ENCODE data around the gene DSCAML1.
A peak's percentile ranks its signal among the peaks of the same experiment; 100 is the strongest.

DSCAML1 gene

GRCh38 chr11:117720061-117720511 lies 76.9 kb downstream of the DSCAML1 start:
- DNase-seq: no peak

DNA sequence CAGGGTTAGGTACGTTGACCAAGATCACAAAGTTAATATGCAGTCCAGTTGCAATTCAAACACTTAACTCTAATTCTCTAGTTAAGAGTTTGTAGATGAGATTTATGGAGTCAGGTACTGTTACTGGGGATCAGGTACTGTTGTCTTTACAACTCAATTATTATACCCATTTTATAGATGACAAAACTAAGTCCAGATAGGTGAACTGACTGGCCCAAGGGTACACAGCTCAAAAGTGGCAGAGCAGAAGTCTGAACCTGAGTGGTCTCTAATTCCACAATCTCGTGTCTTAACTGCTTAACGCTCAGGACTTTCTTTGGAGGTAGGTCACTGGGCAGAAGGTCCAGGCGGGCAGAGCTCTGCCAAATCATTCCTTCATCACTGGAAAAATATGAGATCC lies 77.5 kb downstream of the DSCAML1 start:
- DNase-seq: no peak

DNA sequence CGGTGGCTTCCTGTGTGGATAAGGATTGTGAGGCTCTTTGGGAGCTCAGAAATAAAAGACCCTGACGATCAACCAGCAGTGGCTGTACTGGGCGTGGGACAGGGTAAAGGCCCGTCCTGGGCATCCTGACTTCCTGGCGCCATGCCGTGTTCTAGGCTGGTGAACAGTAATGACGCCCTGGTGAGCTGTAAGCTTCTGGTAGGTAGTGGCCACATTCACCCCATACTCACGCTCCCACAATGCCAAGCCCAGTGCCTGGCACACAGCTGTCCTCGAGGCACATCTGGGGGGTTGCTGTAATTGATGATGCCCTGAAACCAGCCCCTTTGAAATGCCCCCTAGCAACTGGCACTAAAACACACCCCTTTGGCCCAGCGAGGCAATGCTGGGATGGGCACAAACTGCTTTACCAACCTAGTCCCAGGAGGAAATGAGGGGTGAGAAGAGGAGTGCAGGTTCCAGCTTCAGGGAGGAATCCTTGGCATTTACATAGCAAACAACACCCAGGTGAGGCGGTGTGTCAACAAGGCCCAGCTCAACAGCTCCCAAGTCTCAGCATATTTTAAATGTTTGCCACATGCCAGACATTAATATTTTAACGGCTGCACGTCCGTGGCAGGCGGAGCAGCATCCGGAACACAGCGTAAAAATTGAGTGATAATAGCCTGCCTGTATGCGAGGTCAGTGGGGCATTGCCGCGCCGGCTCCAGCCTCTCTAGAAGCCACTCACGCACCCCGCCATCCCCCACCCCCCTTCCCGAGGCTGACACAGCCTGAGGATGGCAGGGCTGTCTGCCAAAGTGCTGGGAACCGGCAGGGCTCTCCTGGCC lies 79.3 kb downstream of the DSCAML1 start:
- no peak for DNase-seq

DNA sequence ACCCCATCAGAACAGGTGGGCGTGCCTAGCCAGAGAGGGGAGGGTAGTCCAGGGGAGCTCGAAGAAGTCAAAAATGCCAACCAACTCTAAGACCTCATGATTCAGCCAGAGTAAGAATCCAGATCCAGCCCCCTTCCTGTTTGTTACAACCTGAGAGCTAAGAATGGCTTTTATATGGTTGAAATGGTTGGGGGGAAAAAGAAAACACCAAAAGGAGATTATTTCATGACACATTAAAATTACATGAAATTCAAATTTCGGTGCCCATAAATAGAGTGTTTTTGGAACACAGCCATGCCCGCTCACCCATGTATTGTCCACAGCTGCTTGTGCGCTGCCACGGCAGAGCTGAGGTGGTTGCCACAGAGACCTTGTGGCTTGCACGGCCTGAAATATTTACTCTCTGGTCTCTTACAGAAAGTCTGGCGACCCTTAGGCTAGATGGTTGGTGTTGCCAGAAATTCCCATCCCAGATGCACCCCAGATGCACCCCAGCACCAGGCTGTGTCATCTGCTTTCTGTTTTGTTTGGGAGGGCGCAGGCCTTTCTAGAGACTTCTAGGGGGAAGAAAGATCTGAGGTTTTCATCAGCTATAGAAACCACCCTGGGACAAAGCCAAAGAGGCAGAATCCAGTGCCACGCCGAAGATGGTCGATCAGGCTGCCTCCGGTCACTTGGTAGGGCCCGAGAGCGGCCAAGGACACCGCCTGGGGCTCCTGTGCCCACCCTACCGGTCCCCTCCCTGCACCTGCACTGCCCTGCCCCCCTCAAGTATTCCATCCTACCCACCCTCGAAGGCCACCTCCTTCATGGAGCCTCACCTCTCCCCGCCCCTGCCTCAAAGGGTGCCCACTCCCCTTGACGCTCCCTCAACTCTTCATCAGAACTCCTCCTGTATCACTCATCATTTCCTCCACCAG lies 80.2 kb downstream of the DSCAML1 start:
- DNase-seq: no peak

GRCh38 chr11:117715801-117716200 lies 81.2 kb downstream of the DSCAML1 start:
- peak; percentile 6 for DNase-seq

GRCh38 chr11:117713538-117713991 lies 83.5 kb downstream of the DSCAML1 start:
- no peak for DNase-seq

DNA sequence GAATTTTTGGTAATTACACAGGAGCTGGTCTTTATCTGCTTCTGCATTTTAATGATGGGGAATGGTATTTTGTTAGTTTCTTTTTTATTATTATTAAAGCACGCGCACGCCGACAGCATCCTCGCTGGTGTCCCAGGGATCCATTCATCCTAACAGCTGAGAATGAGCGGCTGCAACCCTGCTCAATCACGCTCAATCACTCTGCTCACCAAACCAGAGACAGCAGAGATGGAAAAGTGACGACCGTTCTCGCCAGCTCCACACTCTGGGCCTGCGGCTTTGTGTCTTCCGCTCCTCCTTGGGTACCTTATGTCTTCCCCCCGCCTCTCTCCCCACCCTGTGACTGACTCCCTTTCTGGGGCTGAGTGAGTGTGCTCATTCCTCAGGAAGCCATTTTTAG lies 84.5 kb downstream of the DSCAML1 start:
- no peak for DNase-seq

GRCh38 chr11:117711331-117711730 lies 85.7 kb downstream of the DSCAML1 start:
- DNase-seq: no peak

- DNase-seq: no peak
Measured at GRCh38 chr11:117710211-117710610, 86.8 kb downstream of the DSCAML1 start.

GRCh38 chr11:117706322-117706814 lies 90.6 kb downstream of the DSCAML1 start:
- no peak for DNase-seq

GRCh38 chr11:117705866-117706265 lies 91.2 kb downstream of the DSCAML1 start:
- DNase-seq: no peak

DNA sequence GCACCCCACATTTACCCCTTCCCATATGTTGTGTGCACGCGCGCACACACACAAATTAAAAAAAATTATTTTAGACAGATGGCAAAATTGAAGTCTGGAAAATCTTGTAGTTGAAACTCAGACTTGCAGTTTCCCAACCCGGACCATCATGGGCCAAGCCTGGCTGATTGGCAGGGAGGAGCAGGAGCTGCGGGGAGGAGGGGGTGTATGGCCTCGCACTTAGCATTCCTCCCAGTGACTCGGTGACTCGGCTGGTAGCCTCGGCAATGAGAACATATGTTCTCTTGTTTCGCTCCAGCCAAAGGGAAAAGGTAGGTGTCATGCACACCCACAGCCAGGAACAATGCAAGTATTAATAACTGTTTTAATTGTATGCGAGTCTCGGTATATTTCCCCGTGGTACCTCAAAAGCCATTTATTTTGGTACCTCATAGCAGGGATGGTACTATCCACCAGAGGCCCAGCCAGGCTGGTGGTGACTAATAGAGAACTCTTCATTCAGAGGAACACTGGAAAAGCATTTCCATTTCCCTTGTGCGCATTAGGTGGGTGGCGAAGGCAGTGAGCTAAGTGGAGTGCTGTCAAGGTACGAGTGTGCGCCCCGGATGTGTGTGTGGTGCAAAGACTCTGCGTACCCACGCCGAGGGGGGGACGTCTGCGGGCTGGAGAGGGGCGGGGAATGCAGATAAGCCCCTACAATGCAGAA lies 92.5 kb downstream of the DSCAML1 start:
- DNase-seq: no peak

DNA sequence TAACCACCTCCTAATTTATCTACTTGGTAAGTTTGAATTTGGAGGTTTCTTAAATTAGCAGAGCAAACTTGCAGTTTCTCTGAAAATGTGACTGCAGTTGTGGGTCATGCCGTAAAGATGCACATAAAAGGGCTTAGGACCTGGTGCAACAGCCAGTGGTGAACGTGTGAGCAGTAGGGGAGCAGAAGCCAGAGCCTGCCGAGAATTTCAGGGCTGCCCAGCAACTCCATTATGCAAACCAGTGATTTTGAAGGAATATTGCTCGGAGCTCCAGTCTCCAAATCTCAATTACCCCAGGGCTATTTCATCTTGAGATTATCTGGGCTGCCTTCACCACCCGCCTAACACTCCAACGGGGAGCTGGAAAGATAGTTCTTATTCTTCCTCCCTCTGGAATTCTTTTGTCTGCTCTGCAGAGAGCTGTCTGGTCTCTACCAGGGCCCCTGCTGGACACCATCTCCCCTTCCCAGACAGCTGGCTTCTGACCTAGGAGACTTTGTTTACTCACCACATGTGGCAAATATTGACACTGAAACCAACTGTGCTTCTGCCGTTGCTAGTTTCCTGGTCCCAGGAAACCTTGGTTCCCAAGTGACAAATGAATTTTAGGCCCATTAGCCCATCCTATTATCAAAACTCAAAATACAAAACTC lies 93.9 kb downstream of the DSCAML1 start:
- DNase-seq: no peak

DNA sequence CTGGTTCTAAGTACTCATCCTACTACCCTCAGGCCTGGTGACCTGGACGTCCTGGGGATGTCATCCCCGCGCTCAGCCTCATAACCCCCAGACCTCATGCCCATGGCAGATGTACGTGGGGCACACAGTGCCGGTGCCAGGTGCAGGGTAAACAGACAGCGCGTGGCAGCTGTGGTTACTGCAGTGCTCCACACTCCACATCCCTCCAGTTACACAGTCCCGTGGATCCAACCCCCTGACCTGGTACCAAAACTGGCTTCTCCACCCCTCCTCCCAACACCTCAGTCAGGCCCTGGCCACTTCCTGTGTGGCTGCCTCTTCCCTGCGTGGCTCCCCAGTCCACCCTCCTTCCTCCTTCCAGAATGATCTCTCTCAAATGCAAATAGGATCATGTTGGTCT lies 95.2 kb downstream of the DSCAML1 start:
- no peak for DNase-seq

- DNase-seq: no peak
Measured at GRCh38 chr11:117700551-117700950, 96.5 kb downstream of the DSCAML1 start.

- no peak for DNase-seq
Measured at GRCh38 chr11:117697319-117697718, 99.7 kb downstream of the DSCAML1 start.

DNA sequence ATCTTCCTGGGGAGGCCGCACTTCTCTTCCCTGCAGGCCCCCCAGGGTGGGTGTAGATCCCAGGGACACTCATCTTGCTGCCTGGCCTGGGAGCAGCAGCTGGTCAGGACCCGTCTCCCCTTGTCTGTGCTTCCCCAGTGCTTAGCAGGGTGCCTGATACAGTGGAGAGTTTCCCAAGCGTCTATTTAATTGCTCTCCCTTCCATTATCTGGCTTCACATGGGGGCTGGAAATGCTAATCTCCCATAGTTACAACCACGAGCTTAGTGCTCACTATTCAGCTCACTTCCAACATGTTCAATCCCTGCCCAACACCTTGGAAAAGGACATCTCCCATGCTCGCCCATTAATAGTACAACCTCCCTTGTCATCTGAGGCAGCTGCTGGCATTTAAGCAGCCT lies 100.5 kb downstream of the DSCAML1 start:
- DNase-seq: no peak

DNA sequence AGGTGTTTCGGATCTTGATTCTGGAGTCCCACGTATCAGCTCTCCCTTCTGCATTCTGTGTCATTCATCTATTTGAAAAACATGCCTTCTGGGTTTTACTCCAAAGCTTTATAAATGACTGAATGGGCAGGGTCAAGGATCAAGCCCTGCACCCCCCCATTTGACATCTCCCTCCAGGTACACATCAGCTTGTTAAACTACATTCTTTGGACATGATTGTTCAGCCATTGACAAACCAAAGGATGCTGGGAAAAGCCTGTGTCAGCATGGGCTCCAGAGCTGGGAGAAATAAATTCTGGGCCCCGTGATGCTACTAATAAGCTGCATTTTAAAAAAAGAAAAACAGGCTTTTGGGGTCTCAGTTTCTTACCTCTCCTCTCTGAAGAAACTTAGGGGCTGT lies 103.7 kb downstream of the DSCAML1 start:
- no peak for DNase-seq

- DNase-seq: no peak
Measured at GRCh38 chr11:117691516-117691915, 105.5 kb downstream of the DSCAML1 start.

GRCh38 chr11:117691218-117691514 lies 105.8 kb downstream of the DSCAML1 start:
- no peak for DNase-seq

DNA sequence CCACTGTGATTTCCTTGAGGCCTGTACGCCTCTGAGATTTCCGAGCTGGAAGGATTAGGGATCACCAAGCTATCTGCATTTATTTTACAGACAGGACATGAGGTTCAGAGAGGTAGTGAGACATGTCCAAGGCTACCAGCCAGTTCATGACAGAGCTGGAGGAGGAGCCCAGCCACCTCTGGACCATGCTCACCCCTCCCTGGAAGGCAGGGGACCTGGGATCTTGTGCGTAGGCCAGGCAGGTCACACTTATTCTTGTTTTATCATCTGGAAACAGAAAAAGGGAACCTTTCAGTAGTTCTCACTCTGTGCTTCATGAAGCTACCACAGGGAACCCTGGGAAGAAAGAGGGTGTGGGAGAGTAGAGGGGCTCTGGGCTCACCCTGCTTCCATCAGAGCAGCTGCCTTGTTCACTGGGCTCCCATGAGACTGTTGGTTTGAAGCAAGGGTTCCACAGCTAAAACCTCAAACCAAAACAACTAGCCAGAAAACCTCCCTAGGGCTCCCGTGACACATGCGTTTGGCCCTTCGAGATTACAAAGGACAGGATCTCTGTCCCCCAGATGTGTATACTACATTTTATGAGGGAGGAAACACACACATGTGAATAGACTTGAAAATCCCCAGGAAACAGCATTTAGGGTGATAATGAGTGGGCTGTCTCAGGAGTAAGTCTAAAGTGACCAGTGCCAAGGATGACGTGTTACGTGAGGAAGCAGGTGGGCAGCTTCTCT lies 106.4 kb downstream of the DSCAML1 start:
- no peak for DNase-seq

DNA sequence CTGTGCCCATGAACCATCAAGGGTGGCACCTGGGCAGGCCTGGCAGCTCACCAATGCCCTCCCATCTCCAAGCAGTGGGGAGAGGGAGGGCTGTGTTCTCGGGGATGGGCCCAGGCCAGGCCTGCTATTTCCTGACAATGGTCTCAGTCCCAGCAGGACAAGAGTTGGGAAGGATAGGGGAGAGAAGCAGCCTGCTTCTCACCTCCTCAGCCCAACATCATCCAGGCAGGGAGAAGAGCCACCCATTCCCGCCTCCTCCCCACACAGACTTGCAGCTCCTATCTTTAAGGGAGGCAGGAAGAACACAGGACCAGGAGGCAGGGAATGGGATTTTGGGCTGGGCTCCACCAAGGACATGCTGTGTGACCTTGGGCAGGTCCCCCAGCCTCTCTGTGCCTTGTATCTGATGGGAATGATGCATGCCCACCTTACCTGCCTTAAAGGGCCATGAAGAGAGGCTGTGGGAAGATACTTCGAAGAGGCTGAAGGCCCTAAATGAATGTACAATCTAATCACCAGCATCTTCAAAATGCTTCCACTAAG lies 108.7 kb downstream of the DSCAML1 start:
- DNase-seq: no peak
